Measurements from ENCODE around the gene P2RY2. TPM values are rescaled to one million over a fixed set of nuclear protein-coding genes. Genes with fewer than 3 reads are reported as not detected.

The P2RY2 gene
- total and polyA plus RNA-seq, 10 of the 15 experiments (the other 5 are each of a cell fraction or from before 2014, with no cell fraction given), result 0.03 to 0.23 (median 0.17) TPM; not detected in 7

GRCh38 chr11:73266646-73267020 lies 48.6 kb downstream of the P2RY2 start:
- Histone ChIP-seq H3K4me1 (ENCODE audit: control insufficient read depth, insufficient read depth, low read length) (peaks cover 24% of the 10 kb centered on the region), H4K20me1 (ENCODE audit: control insufficient read depth, insufficient read depth) (no peaks in the 10 kb centered on the region), H3K9me3 (replicated peaks; ENCODE audit: control insufficient read depth, insufficient read depth, low read length) (no peaks in the 10 kb centered on the region), H2AFZ (ENCODE audit: control insufficient read depth, low read depth, low read length) (no peak overlapping the region), H3K27me3 (replicated peaks in 1 of 2; ENCODE audit: control insufficient read depth in 2 of 2, insufficient read depth in 2 of 2, low read length in 1 of 2) (peaks cover 0 to 2% of the 10 kb centered on the region in 2 experiments; a peak in 2 of 4 replicates), H3K9ac (ENCODE audit: control insufficient read depth, insufficient read depth, low read length) (no peak overlapping the region), H3K4me3 (no peak overlapping the region), H3K36me3 (ENCODE audit: control insufficient read depth in 2 of 2, insufficient read depth in 2 of 2, low read length in 1 of 2) (no peaks in the 10 kb centered on the region), H3K4me2 (ENCODE audit: control insufficient read depth, insufficient read depth) (no peak overlapping the region), H3K79me2 (ENCODE audit: control insufficient read depth, insufficient read depth, low read length) (no peaks in the 10 kb centered on the region), H3K27ac (ENCODE audit: control insufficient read depth, insufficient read depth) (no peak overlapping the region)
- no TSS peak for BruUV-seq (replicated peaks)
- DNase-seq (ENCODE audit: low read depth, low spot score), result no peak
- in situ Hi-C loops (cut with MboI), result no loop called here
- POLR2A ChIA-PET, result no interaction called here
- ATAC-seq, result no peak
- no peak for TF ChIP-seq ZNF592 (IDR thresholded peaks at IDR 0.05)
- no peak for TF ChIP-seq NKRF (conservative IDR thresholded peaks at IDR 0.05)
- no peak for TF ChIP-seq ASH2L (IDR thresholded peaks at IDR 0.05; ENCODE audit: borderline replicate concordance, low read depth)
- TF ChIP-seq TCF12 (IDR thresholded peaks at IDR 0.05; ENCODE audit: low read depth, low read length), result no peak
- TF ChIP-seq TAF1 (IDR thresholded peaks at IDR 0.05; ENCODE audit: borderline replicate concordance, low read depth, low read length), result no peak
- TF ChIP-seq RB1 (IDR thresholded peaks at IDR 0.05; ENCODE audit: borderline replicate concordance), result no peak
- TF ChIP-seq SREBF2 (IDR thresholded peaks at IDR 0.05; ENCODE audit: low read length), result no peak
- TF ChIP-seq YBX1 (IDR thresholded peaks at IDR 0.05), result no peak
- TF ChIP-seq NR2F1 (conservative IDR thresholded peaks at IDR 0.05), result no peak
- TF ChIP-seq SMAD1 (IDR thresholded peaks at IDR 0.05; ENCODE audit: low read depth, partially characterized antibody), result no peak
- TF ChIP-seq TBL1XR1 (IDR thresholded peaks at IDR 0.05; ENCODE audit: low read depth, low read length), result no peak
- TF ChIP-seq ZBTB40 (IDR thresholded peaks at IDR 0.05; ENCODE audit: borderline replicate concordance), result no peak
- TF ChIP-seq NFIC (IDR thresholded peaks at IDR 0.05; ENCODE audit: low read depth, low read length), result no peak
- no peak for TF ChIP-seq CHD2 (IDR thresholded peaks at IDR 0.05; ENCODE audit: borderline replicate concordance, low read depth, low read length)
- FAIRE-seq, result no peak
- RAD21 ChIA-PET (ENCODE audit: unreplicated experiment), result interaction anchor here (1.2 kb wide), 1 partner anchor 22 kb away, joined by 4 read pairs; no protein-coding TSS in a partner anchor
- intact Hi-C loops (cut with micrococcal nuclease; ENCODE audit: unreplicated experiment), result no loop called here
- SMC1A ChIA-PET (ENCODE audit: uncharacterized antibody, unreplicated experiment), result interaction anchor here (1.3 kb wide), 1 partner anchor 22 kb away, joined by 3 read pairs; no protein-coding TSS in a partner anchor
- 20% methylated on average over 4 of the region's 4 CpGs for WGBS (ENCODE audit: insufficient coverage, insufficient replicate concordance, low lambda C conversion rate, missing lambda C conversion rate)
- CTCF ChIA-PET, result interaction anchor here (1.9 to 2.0 kb wide), 2 partner anchors 23 to 69 kb away, joined by 6 to 7 read pairs; no protein-coding TSS in a partner anchor

Measured in GM12878 (cell line).